Neural progenitor cell (in vitro differentiated cells): ENCODE data around the gene RPL7A. TPM values are rescaled to one million over a fixed set of nuclear protein-coding genes. Genes with fewer than 3 reads are reported as not detected.
A peak's percentile ranks its signal among the peaks of the same experiment; 100 is the strongest.
"Not testable (repeated sequence)": the region's sequence is repeated elsewhere in the genome, so short reads cannot be mapped to it uniquely, and the experiment has no call there.

Source experiments
- DNase-seq: peaks from one replicate; pipeline ENCODE4 v3.0.0-alpha.2; 2016; ENCODE audit warnings: low spot score
- H2AFZ ChIP-seq: fragments of 200-600 bp; sonication (generic); replicated peaks from 2 replicates; pipeline ENCODE4 v1.6.1; 2016; ENCODE audit warnings: antibody characterized with exemption
- H3F3A ChIP-seq: fragments of 200-600 bp; sonication (generic); 2 replicates; pipeline ENCODE4 v1.6.1; 2016; ENCODE audit warnings: antibody characterized with exemption, low read depth
- H3K27ac ChIP-seq: fragments of 200-600 bp; sonication (generic); 2 replicates; pipeline ENCODE4 v1.5.1; 2016; ENCODE audit warnings: mild to moderate bottlenecking
- H3K27me3 ChIP-seq: fragments of 200-600 bp; sonication (generic); 2 replicates; pipeline ENCODE4 v1.6.1; 2016; ENCODE audit warnings: mild to moderate bottlenecking, moderate library complexity
- H3K36me3 ChIP-seq: fragments of 200-600 bp; sonication (generic); 2 replicates; pipeline ENCODE4 v1.5.1; 2016
- H3K4me1 ChIP-seq: fragments of 200-600 bp; sonication (generic); 2 replicates; pipeline ENCODE4 v1.6.1; 2016; ENCODE audit warnings: mixed run types
- H3K4me2 ChIP-seq: fragments of 200-600 bp; sonication (generic); 2 replicates; pipeline ENCODE4 v1.6.1; 2016
- H3K4me3 ChIP-seq: fragments of 200-600 bp; sonication (generic); 2 replicates; pipeline ENCODE4 v1.5.1; 2016
- H3K79me2 ChIP-seq: fragments of 200-600 bp; sonication (generic); 2 replicates; pipeline ENCODE4 v1.6.1; 2016; ENCODE audit warnings: low read depth
- H3K9ac ChIP-seq: fragments of 200-600 bp; sonication (generic); 2 replicates; pipeline ENCODE4 v1.6.1; 2016
- H3K9me3 ChIP-seq: fragments of 200-600 bp; sonication (generic); 2 replicates; pipeline ENCODE4 v1.5.1; 2016; ENCODE audit warnings: low read depth
- H4K20me1 ChIP-seq: fragments of 200-600 bp; sonication (generic); 2 replicates; pipeline ENCODE4 v1.6.1; 2016; ENCODE audit warnings: low read depth
- H3K27ac Mint-ChIP-seq: 3 replicates; pipeline ENCODE4 v1.8.0; 2021; ENCODE audit warnings: mixed read lengths
- H3K27me3 Mint-ChIP-seq: 2 replicates; pipeline ENCODE4 v1.8.0; 2022; ENCODE audit warnings: low read depth, mild to moderate bottlenecking, inconsistent platforms, moderate library complexity, mixed read lengths; ENCODE audit not compliant: insufficient read depth
- H3K36me3 Mint-ChIP-seq: 3 replicates; pipeline ENCODE4 v1.8.0; 2021; ENCODE audit warnings: mixed read lengths
- H3K4me1 Mint-ChIP-seq: 3 replicates; pipeline ENCODE4 v1.8.0; 2021; ENCODE audit warnings: mixed read lengths
- H3K4me3 Mint-ChIP-seq: 3 replicates; pipeline ENCODE4 v1.8.0; 2021; ENCODE audit warnings: mild to moderate bottlenecking, moderate library complexity, mixed read lengths
- H3K9me3 Mint-ChIP-seq: 3 replicates; pipeline ENCODE4 v1.8.0; 2020; ENCODE audit warnings: mixed read lengths
- EZH2 ChIP-seq: fragments of 200-600 bp; sonication (generic); IDR thresholded peaks from 2 replicates; pipeline ENCODE4 v1.6.1; 2017; ENCODE audit warnings: antibody characterized with exemption, mild to moderate bottlenecking, moderate library complexity
- EZH2phosphoT487 ChIP-seq: fragments of 200-600 bp; sonication (generic); IDR thresholded peaks from 2 replicates; pipeline ENCODE4 v1.6.1; 2017; ENCODE audit warnings: antibody characterized with exemption
- total RNA-seq: library from RNA; depleted of rRNA; stranded (reverse); fragments of >200 nt; gene quantifications from 2 replicates; pipeline ENCODE4 v1.2.3, GENCODE V29; 2015; ENCODE audit warnings: low replicate concordance
- TF ChIP-seq, protein P1 (sequence below): fragments of 200-600 bp; sonication (generic); IDR thresholded peaks from 2 replicates; pipeline ENCODE4 v1.5.1; 2017; ENCODE audit warnings: antibody characterized with exemption, mild to moderate bottlenecking

The RPL7A gene
- total RNA-seq, 1 donor from 2014 or later, result 3,449 TPM

DNA sequence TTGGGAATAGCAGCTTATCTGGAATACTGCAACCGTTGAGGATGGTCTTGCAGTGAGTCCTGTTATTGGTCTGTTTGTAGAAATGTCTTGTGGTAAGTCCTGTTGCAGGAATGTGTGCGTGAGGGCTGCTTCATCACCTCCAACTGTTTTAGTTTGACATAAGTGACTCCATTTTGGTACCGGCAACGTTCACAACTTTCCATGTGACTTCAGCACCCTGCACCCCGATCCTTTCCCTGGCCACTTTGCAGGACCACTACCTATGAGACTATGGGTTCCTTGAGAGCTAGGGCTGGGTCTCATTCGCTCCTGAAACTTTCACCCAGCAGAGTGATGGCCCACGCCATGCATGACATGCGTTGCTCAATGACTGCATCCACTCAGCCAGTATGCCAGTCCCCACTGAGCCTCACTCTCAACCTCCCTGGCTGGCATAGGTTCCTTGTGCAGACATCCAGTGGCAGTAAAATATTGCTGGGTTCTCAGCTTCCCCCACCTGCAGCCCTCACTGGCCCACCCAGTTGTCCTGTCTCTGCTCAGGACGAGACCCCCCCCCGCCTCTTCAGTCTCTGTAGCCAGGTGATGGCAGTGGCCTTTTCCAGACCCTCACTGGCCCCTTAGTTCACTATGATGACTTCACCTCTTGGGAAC, 20.1 kb upstream of the RPL7A start:
- Mint-ChIP-seq H3K36me3 (peaks cover 28% of the 10 kb centered on the region), H3K27me3 (peaks cover 16% of the 10 kb centered on the region), H3K27ac (no peak overlapping the region), H3K4me1 (no peaks in the 10 kb centered on the region), H3K4me3 (no peak overlapping the region), H3K9me3 (peaks cover 18% of the 10 kb centered on the region)
- peaks cover 2% of the 10 kb centered on the region for H4K20me1 ChIP-seq
- no peak overlapping the region for H3K9ac ChIP-seq
- H3K4me2 ChIP-seq, result no peak overlapping the region
- no peaks in the 10 kb centered on the region for H3K27me3 ChIP-seq
- peaks cover 6% of the 10 kb centered on the region for H3F3A ChIP-seq
- no peak for TF ChIP-seq EZH2
- no peak for TF ChIP-seq EZH2phosphoT487
- TF ChIP-seq, protein P1, sequence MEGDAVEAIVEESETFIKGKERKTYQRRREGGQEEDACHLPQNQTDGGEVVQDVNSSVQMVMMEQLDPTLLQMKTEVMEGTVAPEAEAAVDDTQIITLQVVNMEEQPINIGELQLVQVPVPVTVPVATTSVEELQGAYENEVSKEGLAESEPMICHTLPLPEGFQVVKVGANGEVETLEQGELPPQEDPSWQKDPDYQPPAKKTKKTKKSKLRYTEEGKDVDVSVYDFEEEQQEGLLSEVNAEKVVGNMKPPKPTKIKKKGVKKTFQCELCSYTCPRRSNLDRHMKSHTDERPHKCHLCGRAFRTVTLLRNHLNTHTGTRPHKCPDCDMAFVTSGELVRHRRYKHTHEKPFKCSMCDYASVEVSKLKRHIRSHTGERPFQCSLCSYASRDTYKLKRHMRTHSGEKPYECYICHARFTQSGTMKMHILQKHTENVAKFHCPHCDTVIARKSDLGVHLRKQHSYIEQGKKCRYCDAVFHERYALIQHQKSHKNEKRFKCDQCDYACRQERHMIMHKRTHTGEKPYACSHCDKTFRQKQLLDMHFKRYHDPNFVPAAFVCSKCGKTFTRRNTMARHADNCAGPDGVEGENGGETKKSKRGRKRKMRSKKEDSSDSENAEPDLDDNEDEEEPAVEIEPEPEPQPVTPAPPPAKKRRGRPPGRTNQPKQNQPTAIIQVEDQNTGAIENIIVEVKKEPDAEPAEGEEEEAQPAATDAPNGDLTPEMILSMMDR, result no peak
- DNase-seq, result no peak
- H3K27ac ChIP-seq, result no peak overlapping the region
- peaks cover 4% of the 10 kb centered on the region for H3K9me3 ChIP-seq
- no peaks in the 10 kb centered on the region for H3K79me2 ChIP-seq
- no peaks in the 10 kb centered on the region for H3K4me1 ChIP-seq
- no peaks in the 10 kb centered on the region for H3K36me3 ChIP-seq
- H2AFZ ChIP-seq, result no peak overlapping the region
- H3K4me3 ChIP-seq, result no peak overlapping the region

DNA sequence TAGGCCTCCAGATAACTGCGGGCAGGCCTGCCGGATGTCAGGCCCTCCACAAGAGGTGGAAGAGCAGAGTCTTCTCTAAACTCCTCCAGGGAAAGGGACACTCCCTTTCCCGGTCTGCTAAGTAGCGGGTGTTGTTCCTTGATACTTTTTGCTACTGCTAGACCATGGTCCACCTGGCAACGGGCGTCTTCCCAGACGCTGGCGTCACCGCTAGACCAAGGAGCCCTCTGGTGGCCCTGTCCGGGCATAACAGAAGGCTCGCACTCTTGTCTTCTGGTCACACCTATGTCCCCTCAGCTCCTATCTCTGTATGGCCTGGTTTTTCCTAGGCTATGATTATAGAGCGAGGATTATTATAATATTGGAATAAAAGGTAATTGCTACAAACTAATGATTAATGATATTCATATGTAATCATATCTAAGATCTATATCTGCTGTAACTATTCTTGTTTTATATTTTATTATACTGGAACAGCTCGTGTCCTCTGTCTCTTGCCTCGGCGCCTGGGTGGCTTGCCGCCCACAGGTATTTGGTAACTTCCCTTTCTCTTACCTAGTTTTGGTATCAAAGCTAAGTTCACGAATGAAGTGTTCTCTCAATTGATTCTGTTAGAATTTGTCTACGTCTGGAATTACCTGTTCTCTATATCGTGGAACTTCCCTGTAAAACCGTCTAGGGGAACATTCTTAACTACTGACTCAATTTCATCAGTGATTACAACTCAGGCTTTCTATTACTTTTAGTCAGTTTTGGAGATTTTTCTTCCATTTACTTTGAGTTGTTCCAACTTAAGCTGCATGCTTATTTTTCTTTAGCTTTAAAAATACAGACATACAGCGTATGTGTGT, 18.5 kb upstream of the RPL7A start:
- H3K36me3 Mint-ChIP-seq, result peaks cover 32% of the 10 kb centered on the region
- H4K20me1 ChIP-seq, result peaks cover 17% of the 10 kb centered on the region
- H3K9ac ChIP-seq, H3K27ac Mint-ChIP-seq, H3K4me3 Mint-ChIP-seq, H2AFZ ChIP-seq, H3K9me3 Mint-ChIP-seq, H3F3A ChIP-seq, H3K4me1 Mint-ChIP-seq, H3K4me3 ChIP-seq, H3K27me3 ChIP-seq, H3K79me2 ChIP-seq, H3K9me3 ChIP-seq, H3K4me2 ChIP-seq, H3K36me3 ChIP-seq, H3K4me1 ChIP-seq, H3K27ac ChIP-seq: not testable (repeated sequence)
- TF ChIP-seq, protein P1, result peak; percentile 60
- DNase-seq, result peak; percentile 35
- peaks cover 12% of the 10 kb centered on the region for H3K27me3 Mint-ChIP-seq

DNA sequence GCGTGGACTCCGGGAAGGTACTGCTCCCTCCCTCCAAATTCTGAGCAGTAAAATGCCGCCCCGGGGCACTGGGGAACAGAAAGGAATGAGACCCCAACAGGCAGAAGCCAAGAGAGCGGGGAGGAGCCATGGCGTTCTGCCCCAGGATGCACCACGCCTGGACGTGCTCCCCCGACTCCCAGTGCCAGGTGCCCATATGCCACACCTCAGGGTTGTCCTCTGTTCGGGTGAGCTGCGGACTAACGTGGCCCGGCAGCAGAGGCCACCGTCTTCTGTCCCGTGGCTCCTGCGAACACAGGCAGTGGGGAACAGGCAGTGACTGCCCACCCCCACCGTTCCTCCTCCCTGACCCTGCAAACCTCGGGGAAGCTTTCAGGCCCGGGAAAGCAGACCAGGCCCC, 16.8 kb upstream of the RPL7A start:
- Histone ChIP-seq H3K9ac (no peak overlapping the region), H4K20me1 (peaks cover 26% of the 10 kb centered on the region), H3K4me1 (peaks cover 5% of the 10 kb centered on the region), H2AFZ (no peak overlapping the region), H3K79me2 (peaks cover 21% of the 10 kb centered on the region), H3K9me3 (no peaks in the 10 kb centered on the region), H3F3A (peaks cover 13% of the 10 kb centered on the region), H3K36me3 (no peaks in the 10 kb centered on the region), H3K27me3 (no peaks in the 10 kb centered on the region), H3K4me2 (no peak overlapping the region), H3K27ac (no peak overlapping the region), H3K4me3 (no peak overlapping the region)
- H3K4me3 Mint-ChIP-seq, result no peak overlapping the region
- no peak for DNase-seq
- TF ChIP-seq, protein P1, result no peak
- peaks cover 8% of the 10 kb centered on the region for H3K4me1 Mint-ChIP-seq
- H3K27ac Mint-ChIP-seq, result no peak overlapping the region
- H3K27me3 Mint-ChIP-seq, result peaks cover 15% of the 10 kb centered on the region
- peaks cover 4% of the 10 kb centered on the region for H3K9me3 Mint-ChIP-seq
- peaks cover 33% of the 10 kb centered on the region for H3K36me3 Mint-ChIP-seq
